SU-DHL-6 (cell line): ENCODE results near the gene MMP13.

Source experiments
- CTCF ChIP-seq: fragments of 200-600 bp; sonication (generic); IDR thresholded peaks from one replicate; pipeline ENCODE4 v1.5.1; 2017; ENCODE audit warnings: antibody characterized with exemption, mild to moderate bottlenecking, low read length, moderate library complexity; ENCODE audit not compliant: insufficient read depth, poor library complexity, severe bottlenecking
- EZH2phosphoT487 ChIP-seq: fragments of 200-600 bp; sonication (generic), shearing (Covaris generic); conservative IDR thresholded peaks from 2 replicates; pipeline ENCODE4 v1.6.1; 2018; ENCODE audit warnings: mild to moderate bottlenecking, antibody characterized with exemption, low read length, moderate library complexity, mixed read lengths

- no peak for TF ChIP-seq CTCF
- TF ChIP-seq EZH2phosphoT487: no peak
Measured at GRCh38 chr11:102985850-102986249, 30.3 kb upstream of the MMP13 start.
